LNCaP clone FGC (cell line): ENCODE data around the gene EEPD1.

Source experiments
- DNase-seq: peaks from one replicate; pipeline ENCODE4 v3.0.0-alpha.2; 2011; ENCODE audit warnings: low read depth
- H3K4me3 ChIP-seq: 2 replicates; pipeline ENCODE4 v1.5.1; 2011; ENCODE audit warnings: mild to moderate bottlenecking, low read depth, low read length, control low read depth
- TF ChIP-seq, protein P1 (sequence below): IDR thresholded peaks from 2 replicates; pipeline ENCODE4 v1.5.1; 2012; ENCODE audit warnings: mild to moderate bottlenecking; ENCODE audit not compliant: control insufficient read depth, insufficient read depth; ENCODE audit errors: extremely low read depth

Gene EEPD1

DNA sequence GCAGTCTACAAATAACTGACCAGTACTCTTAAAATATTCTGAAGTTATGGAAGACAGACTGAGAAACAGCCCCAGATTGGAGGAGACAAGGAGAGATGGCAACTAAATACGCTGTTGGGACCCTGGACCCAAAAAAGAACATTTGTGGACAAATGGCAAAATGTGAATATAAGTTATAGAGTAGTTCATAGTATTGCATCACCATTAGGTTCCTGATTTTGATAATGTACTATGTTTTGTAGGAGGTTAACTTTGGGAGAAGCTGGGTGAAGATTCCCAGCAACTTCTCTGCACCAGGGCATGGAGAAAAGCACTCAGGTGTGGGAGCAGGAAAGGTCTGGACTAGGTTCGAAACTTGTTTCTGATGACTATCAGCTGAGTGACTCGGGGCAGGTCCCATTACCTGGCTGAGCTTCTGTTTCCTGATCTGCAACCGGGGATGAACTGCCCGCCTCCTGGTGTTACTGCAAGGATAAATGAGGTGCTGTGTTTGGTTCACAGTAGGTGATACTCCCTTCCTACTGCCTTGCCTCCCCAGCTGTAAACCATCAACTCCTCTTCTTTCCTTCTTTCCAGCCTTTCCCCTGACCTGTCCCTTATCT is 48.2 kb downstream of the EEPD1 start:
- DNase-seq: no peak
- TF ChIP-seq, protein P1, sequence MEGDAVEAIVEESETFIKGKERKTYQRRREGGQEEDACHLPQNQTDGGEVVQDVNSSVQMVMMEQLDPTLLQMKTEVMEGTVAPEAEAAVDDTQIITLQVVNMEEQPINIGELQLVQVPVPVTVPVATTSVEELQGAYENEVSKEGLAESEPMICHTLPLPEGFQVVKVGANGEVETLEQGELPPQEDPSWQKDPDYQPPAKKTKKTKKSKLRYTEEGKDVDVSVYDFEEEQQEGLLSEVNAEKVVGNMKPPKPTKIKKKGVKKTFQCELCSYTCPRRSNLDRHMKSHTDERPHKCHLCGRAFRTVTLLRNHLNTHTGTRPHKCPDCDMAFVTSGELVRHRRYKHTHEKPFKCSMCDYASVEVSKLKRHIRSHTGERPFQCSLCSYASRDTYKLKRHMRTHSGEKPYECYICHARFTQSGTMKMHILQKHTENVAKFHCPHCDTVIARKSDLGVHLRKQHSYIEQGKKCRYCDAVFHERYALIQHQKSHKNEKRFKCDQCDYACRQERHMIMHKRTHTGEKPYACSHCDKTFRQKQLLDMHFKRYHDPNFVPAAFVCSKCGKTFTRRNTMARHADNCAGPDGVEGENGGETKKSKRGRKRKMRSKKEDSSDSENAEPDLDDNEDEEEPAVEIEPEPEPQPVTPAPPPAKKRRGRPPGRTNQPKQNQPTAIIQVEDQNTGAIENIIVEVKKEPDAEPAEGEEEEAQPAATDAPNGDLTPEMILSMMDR: no peak
- H3K4me3 ChIP-seq: no peak overlapping the region

DNA sequence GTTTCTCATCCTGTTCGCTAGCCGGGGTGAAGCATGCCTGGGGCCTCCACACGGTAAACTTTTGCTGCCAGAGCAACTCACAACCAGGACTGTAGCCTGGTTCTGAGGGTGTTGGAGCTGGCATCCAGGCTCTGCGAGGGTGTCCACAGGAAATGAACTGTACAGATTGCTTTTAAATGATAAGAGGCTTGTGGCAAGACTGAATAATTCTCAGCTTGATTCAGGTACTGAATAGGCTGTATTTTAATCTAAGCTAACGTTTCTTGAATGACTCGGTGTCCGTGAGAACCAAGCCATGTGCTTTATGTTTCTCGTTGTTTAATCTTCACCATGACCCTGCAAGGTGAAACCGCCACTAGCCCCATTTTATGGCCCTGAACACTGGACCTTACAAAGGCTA is 49.3 kb downstream of the EEPD1 start:
- H3K4me3 ChIP-seq: no peak overlapping the region
- DNase-seq: no peak
- TF ChIP-seq, protein P1: no peak

DNA sequence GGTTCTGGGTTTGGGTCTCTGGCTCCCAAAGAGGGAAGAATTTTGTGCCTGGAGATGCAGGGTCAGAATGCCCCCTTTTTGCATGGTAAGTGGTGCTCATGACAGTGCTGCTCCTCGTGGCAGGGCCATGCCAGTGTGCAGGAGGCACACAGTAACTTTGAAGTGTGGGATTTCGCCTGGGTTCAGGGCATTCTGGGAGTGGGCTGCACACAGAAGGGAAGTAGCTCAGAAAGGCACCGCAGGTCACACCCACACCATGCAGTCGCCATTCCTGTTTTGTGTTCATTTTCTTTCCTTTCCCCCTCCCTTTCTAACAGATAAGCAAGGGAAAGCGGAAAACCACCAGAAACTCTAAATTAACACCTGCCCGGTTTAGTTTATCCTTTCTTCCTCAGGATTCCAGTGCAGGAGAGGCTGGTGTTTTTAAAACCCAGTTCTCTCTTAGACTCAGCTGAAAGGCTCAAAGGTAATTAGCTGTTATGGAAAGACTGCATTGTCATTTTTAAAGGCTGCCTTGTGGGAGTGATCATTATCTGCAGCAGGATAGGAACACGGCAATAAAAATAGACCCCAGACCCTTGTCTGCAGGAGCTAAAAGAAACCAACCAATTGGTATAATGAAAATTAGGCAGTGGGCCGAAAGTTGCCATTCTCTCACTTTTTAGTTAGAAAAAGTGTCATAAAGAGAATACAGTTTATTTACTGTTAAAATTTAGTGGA is 50.2 kb downstream of the EEPD1 start:
- DNase-seq: no peak
- TF ChIP-seq, protein P1: no peak
- no peak overlapping the region for H3K4me3 ChIP-seq

DNA sequence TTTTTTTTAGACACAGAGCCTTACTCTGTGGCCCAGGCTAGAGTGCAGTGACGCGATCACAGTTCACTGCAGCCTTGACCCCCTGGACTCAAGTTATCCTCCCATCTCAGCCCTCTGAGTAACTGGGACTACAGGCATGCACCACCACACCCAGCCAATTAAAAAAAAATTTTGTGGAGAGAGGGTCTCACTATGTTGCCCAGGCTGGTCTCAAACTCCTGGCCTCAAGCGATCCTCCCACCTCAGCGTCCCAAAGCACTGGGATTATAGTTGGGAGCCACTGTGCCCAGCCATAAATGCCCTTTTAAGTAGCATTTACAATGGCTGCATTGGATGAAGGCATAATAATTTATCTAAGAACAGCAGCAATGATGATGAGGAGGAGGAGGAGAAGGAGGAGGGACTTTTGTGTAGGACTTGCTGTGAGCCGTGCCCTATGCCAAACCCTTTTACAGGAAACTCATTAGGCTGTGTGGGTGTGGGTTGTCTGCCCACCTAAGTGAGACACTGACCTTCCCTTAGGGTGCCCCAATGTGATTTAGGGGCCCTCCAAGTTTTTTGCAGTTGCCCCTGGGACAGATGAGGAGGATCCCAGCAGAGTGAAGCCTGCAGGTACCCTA is 51.1 kb downstream of the EEPD1 start:
- DNase-seq: no peak
- TF ChIP-seq, protein P1: no peak
- H3K4me3 ChIP-seq: no peak overlapping the region

DNA sequence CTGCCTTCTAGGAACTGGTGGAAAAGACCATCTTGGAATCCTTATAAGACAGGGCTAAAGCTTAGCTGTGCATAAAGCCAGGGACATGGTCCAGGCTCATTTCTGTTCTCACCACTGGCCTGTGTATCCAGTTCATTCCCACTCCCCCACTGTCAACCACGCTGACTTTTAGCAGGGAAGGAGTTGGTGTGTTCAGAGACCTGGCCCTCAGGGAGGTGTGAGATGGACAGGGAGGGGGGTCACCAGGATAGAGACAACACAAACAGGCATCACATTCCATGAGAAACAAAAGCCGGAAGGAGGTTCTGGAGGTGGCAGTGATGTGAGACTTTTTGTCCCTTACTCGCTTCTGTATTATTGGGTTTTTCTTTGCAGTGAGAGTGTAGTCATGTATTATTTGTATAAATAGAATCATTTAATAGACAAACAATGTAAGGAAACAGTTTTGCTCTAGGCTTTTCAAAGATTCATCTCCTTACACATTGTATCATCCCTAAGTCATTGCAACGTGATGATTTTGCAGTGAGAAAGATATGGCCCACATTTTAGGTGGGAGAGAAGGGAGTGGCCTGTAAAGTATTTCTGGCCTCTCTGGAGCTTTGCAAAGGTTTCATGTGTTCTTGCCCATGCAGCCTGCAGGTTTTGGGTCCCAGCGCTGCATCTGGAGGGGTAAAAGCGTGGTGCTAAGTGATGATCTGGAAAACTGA is 52.0 kb downstream of the EEPD1 start:
- no peak for DNase-seq
- H3K4me3 ChIP-seq: no peak overlapping the region
- TF ChIP-seq, protein P1: no peak

DNA sequence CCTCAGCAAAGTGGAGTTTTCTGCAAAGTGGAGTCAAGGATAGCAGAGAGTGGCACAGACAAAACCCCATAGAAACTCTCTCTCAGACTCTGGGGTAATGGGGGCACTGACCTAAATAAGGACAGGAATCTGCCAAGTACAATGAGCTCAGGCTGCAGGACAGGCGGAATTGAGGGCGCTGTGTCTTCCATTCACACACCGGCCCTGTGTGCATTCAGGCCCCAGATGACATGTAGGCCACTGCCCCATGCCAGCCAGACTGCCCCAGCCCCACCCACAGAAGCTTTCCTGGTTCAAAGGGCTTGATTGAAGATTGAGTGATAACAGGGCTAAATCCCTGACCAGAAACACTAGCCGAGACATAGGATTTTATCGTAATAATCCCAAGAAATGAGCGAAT is 52.7 kb downstream of the EEPD1 start:
- no peak for DNase-seq
- H3K4me3 ChIP-seq: no peak overlapping the region
- TF ChIP-seq, protein P1: no peak
